ENCODE data around the gene ATG14. TPM values are rescaled to one million over a fixed set of nuclear protein-coding genes. Genes with fewer than 3 reads are reported as not detected.

The ATG14 gene
- total and polyA plus RNA-seq, 2 donors (not counting 1 experiment from before 2014, with no cell fraction given), result 7.2 to 15.5 TPM

DNA sequence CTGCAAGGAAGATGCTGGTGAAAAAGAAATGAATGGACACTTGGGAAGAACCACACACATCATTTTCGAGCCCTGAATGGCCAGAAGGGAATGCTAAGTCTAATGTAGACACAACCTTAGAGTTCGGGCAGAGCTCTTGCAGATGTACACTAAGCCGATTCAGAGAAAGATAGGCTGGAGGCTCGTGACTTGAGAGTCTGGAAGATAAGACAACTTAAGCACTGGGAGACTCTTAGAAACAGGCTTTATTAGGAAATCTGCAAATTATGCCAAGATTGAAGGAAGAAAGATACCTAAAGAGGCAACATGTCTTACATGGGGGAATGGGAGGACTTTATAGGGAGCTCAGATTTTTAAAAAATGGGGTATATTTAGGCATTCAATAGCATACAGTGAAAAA lies 15.3 kb upstream of the ATG14 start:
- H4K20me1 ChIP-seq (ENCODE audit: control insufficient read depth, insufficient read depth, low read length, poor library complexity, severe bottlenecking), result no peaks in the 10 kb centered on the region
- no peaks in the 10 kb centered on the region for H3K79me2 ChIP-seq (ENCODE audit: control insufficient read depth, insufficient read depth, low read length)
- no peak overlapping the region for H2AFZ ChIP-seq (ENCODE audit: insufficient read depth, low read depth, low read length, poor library complexity, severe bottlenecking)
- Mint-ChIP-seq H3K4me3 (no peak overlapping the region), H3K27ac (no peak overlapping the region), H3K4me1 (no peaks in the 10 kb centered on the region), H3K27me3 (peaks cover 9% of the 10 kb centered on the region), H3K9me3 (ENCODE audit: insufficient read depth) (no peaks in the 10 kb centered on the region)
- H3K9ac ChIP-seq (ENCODE audit: low read length), result no peak overlapping the region
- no peak overlapping the region for H3K4me3 ChIP-seq (ENCODE audit: control extremely low read depth in 1 of 5, extremely low read depth in 1 of 5, insufficient read depth in 1 of 5, low read depth in 2 of 5, low read length in 4 of 5)
- no peaks in the 10 kb centered on the region for H3K27me3 ChIP-seq (replicated peaks in 1 of 4; ENCODE audit: control extremely low read depth in 1 of 4, control insufficient read depth in 3 of 4, insufficient read depth in 4 of 4, low read length in 3 of 4)
- ChIA-PET CTCF (interaction anchor here (0.9 to 1.6 kb wide), 5 partner anchors 12 to 214 kb away, joined by 3 to 8 read pairs (median 4); partner anchors contain the start of gene TBPL2), POLR2A (no interaction called here)
- no peaks in the 10 kb centered on the region for H3K9me3 ChIP-seq (ENCODE audit: control extremely low read depth in 1 of 3, control insufficient read depth in 2 of 3, insufficient read depth in 1 of 3, low read length in 2 of 3)
- no peak overlapping the region for H3K4me2 ChIP-seq (replicated peaks; ENCODE audit: low read depth, low read length, poor library complexity, severe bottlenecking)
- H3K4me1 ChIP-seq (ENCODE audit: control insufficient read depth in 2 of 2, insufficient read depth in 2 of 2, low read length in 2 of 2), result no peaks in the 10 kb centered on the region
- intact Hi-C loops (cut with micrococcal nuclease), result no loop called here
- TF ChIP-seq, protein P1, sequence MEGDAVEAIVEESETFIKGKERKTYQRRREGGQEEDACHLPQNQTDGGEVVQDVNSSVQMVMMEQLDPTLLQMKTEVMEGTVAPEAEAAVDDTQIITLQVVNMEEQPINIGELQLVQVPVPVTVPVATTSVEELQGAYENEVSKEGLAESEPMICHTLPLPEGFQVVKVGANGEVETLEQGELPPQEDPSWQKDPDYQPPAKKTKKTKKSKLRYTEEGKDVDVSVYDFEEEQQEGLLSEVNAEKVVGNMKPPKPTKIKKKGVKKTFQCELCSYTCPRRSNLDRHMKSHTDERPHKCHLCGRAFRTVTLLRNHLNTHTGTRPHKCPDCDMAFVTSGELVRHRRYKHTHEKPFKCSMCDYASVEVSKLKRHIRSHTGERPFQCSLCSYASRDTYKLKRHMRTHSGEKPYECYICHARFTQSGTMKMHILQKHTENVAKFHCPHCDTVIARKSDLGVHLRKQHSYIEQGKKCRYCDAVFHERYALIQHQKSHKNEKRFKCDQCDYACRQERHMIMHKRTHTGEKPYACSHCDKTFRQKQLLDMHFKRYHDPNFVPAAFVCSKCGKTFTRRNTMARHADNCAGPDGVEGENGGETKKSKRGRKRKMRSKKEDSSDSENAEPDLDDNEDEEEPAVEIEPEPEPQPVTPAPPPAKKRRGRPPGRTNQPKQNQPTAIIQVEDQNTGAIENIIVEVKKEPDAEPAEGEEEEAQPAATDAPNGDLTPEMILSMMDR (IDR thresholded peaks at IDR 0.05), result no peak
- TF ChIP-seq EZH2 (IDR thresholded peaks at IDR 0.05; ENCODE audit: borderline replicate concordance, insufficient read depth, low read depth, low read length, poor library complexity, severe bottlenecking), result no peak
- H3K27ac ChIP-seq (ENCODE audit: low read length in 2 of 2), result no peak overlapping the region
- no peaks in the 10 kb centered on the region for H3K36me3 ChIP-seq (replicated peaks in 1 of 2; ENCODE audit: control extremely low read depth in 1 of 2, control insufficient read depth in 1 of 2, extremely low read depth in 1 of 2, insufficient read depth in 2 of 2, low read length in 1 of 2)
- ATAC-seq (ENCODE audit: low read depth), result no peak
- DNase-seq, result no peak
- whole genome bisulfite sequencing (ENCODE audit: insufficient coverage), result 89% methylated on average over 4 of the region's 4 CpGs

DNA sequence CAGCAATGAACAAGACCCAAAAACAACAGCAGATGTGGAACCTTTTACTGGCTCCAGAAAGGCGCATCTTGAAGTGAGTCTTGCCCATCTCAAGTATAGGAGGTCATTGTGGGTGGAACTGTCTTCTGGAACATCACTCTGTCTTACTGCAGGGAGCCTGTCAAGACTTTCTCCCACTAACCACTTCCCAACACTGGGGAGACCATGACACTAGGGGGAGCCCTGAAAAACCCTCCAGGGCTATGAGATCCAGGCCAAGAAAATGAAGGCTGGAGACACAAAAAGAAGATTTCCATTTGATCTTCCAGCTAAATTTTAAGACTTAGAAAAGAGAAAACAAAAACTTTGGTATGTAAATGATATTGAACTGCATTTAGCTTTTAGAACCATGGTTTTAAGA lies 13.5 kb upstream of the ATG14 start:
- Mint-ChIP-seq H3K9me3 (ENCODE audit: insufficient read depth) (no peaks in the 10 kb centered on the region), H3K27me3 (peaks cover 12% of the 10 kb centered on the region), H3K27ac (no peak overlapping the region), H3K4me3 (no peak overlapping the region), H3K4me1 (no peaks in the 10 kb centered on the region)
- Histone ChIP-seq H3K4me2 (replicated peaks; ENCODE audit: low read depth, low read length, poor library complexity, severe bottlenecking) (no peak overlapping the region), H4K20me1 (ENCODE audit: control insufficient read depth, insufficient read depth, low read length, poor library complexity, severe bottlenecking) (no peaks in the 10 kb centered on the region), H3K9ac (ENCODE audit: low read length) (no peak overlapping the region), H2AFZ (ENCODE audit: insufficient read depth, low read depth, low read length, poor library complexity, severe bottlenecking) (no peak overlapping the region), H3K27ac (ENCODE audit: low read length in 2 of 2) (no peak overlapping the region), H3K36me3 (replicated peaks in 1 of 2; ENCODE audit: control extremely low read depth in 1 of 2, control insufficient read depth in 1 of 2, extremely low read depth in 1 of 2, insufficient read depth in 2 of 2, low read length in 1 of 2) (no peaks in the 10 kb centered on the region), H3K4me1 (ENCODE audit: control insufficient read depth in 2 of 2, insufficient read depth in 2 of 2, low read length in 2 of 2) (no peaks in the 10 kb centered on the region), H3K9me3 (ENCODE audit: control extremely low read depth in 1 of 3, control insufficient read depth in 2 of 3, insufficient read depth in 1 of 3, low read length in 2 of 3) (no peaks in the 10 kb centered on the region), H3K4me3 (ENCODE audit: control extremely low read depth in 1 of 5, extremely low read depth in 1 of 5, insufficient read depth in 1 of 5, low read depth in 2 of 5, low read length in 4 of 5) (no peak overlapping the region), H3K79me2 (ENCODE audit: control insufficient read depth, insufficient read depth, low read length) (no peaks in the 10 kb centered on the region), H3K27me3 (replicated peaks in 1 of 4; ENCODE audit: control extremely low read depth in 1 of 4, control insufficient read depth in 3 of 4, insufficient read depth in 4 of 4, low read length in 3 of 4) (no peaks in the 10 kb centered on the region)
- ATAC-seq (ENCODE audit: low read depth), result no peak
- POLR2A ChIA-PET, result no interaction called here
- intact Hi-C loops (cut with micrococcal nuclease), result no loop called here
- TF ChIP-seq, protein P1 (IDR thresholded peaks at IDR 0.05), result no peak
- TF ChIP-seq EZH2 (IDR thresholded peaks at IDR 0.05; ENCODE audit: borderline replicate concordance, insufficient read depth, low read depth, low read length, poor library complexity, severe bottlenecking), result no peak
- CTCF ChIA-PET, result interaction anchor here (1.8 kb wide), 1 partner anchor 1049 kb away, joined by 6 read pairs; no protein-coding TSS in a partner anchor
- no peak for DNase-seq
- WGBS (ENCODE audit: insufficient coverage), result no CpG with 5 or more reads among the region's 1 CpG
